ENCODE measurements around the gene MLKL.
"Not testable (repeated sequence)": the region's sequence is repeated elsewhere in the genome, so short reads cannot be mapped to it uniquely, and the experiment has no call there.

MLKL gene

GRCh38 chr16:74732707-74733350 is 32.2 kb upstream of the MLKL start:
- DNase-seq (ENCODE audit: low read depth in 2 of 2): no peak

GRCh38 chr16:74731853-74732477 is 31.3 kb upstream of the MLKL start:
- no peak for DNase-seq (ENCODE audit: low read depth in 2 of 2)

- no peak for DNase-seq (ENCODE audit: low read depth in 2 of 2)
These were observed 29.4 kb upstream of the MLKL start for GRCh38 chr16:74729783-74730683.

- no peak for DNase-seq (ENCODE audit: low read depth in 2 of 2)
These were observed 27.2 kb upstream of the MLKL start for GRCh38 chr16:74727903-74728302.

GRCh38 chr16:74726716-74727115 is 26.1 kb upstream of the MLKL start:
- DNase-seq (ENCODE audit: low read depth in 2 of 2): peak in 1 of 2 donors; percentile 43

GRCh38 chr16:74725651-74726455 is 25.2 kb upstream of the MLKL start:
- no peak for DNase-seq (ENCODE audit: low read depth in 2 of 2)

GRCh38 chr16:74724820-74725549 is 24.3 kb upstream of the MLKL start:
- DNase-seq (ENCODE audit: low read depth in 2 of 2): no peak

GRCh38 chr16:74723256-74723655 is 22.6 kb upstream of the MLKL start:
- no peak for DNase-seq (ENCODE audit: low read depth in 2 of 2)

- DNase-seq (ENCODE audit: low read depth in 2 of 2): not testable (repeated sequence)
These were observed 21.5 kb upstream of the MLKL start for GRCh38 chr16:74722156-74722555.

- DNase-seq (ENCODE audit: low read depth in 2 of 2): no peak
These were observed 21.1 kb upstream of the MLKL start for GRCh38 chr16:74721716-74722115.

GRCh38 chr16:74720579-74720978 is 19.9 kb upstream of the MLKL start:
- no peak for DNase-seq (ENCODE audit: low read depth in 2 of 2)

- DNase-seq (ENCODE audit: low read depth in 2 of 2): no peak
These were observed 18.3 kb upstream of the MLKL start for GRCh38 chr16:74718741-74719610.

GRCh38 chr16:74718140-74718539 is 17.5 kb upstream of the MLKL start:
- DNase-seq (ENCODE audit: low read depth in 2 of 2): no peak

GRCh38 chr16:74717367-74717766 is 16.7 kb upstream of the MLKL start:
- DNase-seq (ENCODE audit: low read depth in 2 of 2): no peak

GRCh38 chr16:74716355-74716754 is 15.7 kb upstream of the MLKL start:
- no peak for DNase-seq (ENCODE audit: low read depth in 2 of 2)

- no peak for DNase-seq (ENCODE audit: low read depth in 2 of 2)
These were observed 13.2 kb upstream of the MLKL start for GRCh38 chr16:74713876-74714275.

- DNase-seq (ENCODE audit: low read depth in 2 of 2): no peak
These were observed 12.7 kb upstream of the MLKL start for GRCh38 chr16:74713325-74713724.

- DNase-seq (ENCODE audit: low read depth in 2 of 2): no peak
These were observed 11.3 kb upstream of the MLKL start for GRCh38 chr16:74711938-74712337.

GRCh38 chr16:74710401-74710800 is 9.7 kb upstream of the MLKL start:
- no peak for DNase-seq (ENCODE audit: low read depth in 2 of 2)

GRCh38 chr16:74709441-74709877 is 8.8 kb upstream of the MLKL start:
- peak; percentile 65 to 68 for DNase-seq (ENCODE audit: low read depth in 2 of 2)
